B cell (primary cell): ENCODE results near the gene KREMEN2. TPM values are rescaled to one million over a fixed set of nuclear protein-coding genes. Genes with fewer than 3 reads are reported as not detected.

Source experiments
- ATAC-seq: fragments of 200-7000 bp; cut with Tn5 transposase; one replicate; pipeline ENCODE4 v1.10.0; 2021; ENCODE audit warnings: low read depth, mild to moderate bottlenecking, moderate number of reproducible peaks, moderate library complexity
- CTCF ChIA-PET: fragments of 350-600 bp; sonication (Branson Sonifier 250); formaldehyde crosslinking; loops from one replicate; lab custom pipeline; 2021; ENCODE audit warnings: antibody characterized with exemption, inconsistent platforms; lab: Charles Lee
- POLR2A ChIA-PET: fragments of 350-600 bp; sonication (Branson Sonifier 250); formaldehyde crosslinking; loops from one replicate; lab custom pipeline; 2021; ENCODE audit warnings: antibody characterized with exemption; lab: Charles Lee
- DNase-seq: peaks from one replicate; pipeline ENCODE4 v3.0.0; 2013
- H2AFZ ChIP-seq: 2 replicates; pipeline ENCODE4 v1.6.1; 2012; ENCODE audit warnings: mild to moderate bottlenecking, low read depth, low read length; ENCODE audit not compliant: insufficient read depth, poor library complexity, severe bottlenecking
- H3K27ac ChIP-seq, 2 donors: 1 replicate in 1 of 2; 2 replicates in 1 of 2; pipeline ENCODE4 v1.5.1; 2012 to 2013; ENCODE audit warnings: low read length in 2 of 2, mild to moderate bottlenecking in 2 of 2, moderate library complexity in 1 of 2
- H3K27me3 ChIP-seq, 4 experiments: fragments of 200-600 bp in 1 of 4; sonication (generic) in 1 of 4; replicated peaks in 1 of 4; 1 replicate in 2 of 4; 2 replicates in 2 of 4; pipeline versions ENCODE4 v1.6.1 to v1.7.0; 2013 to 2016; ENCODE audit warnings: low read length in 3 of 4, mild to moderate bottlenecking in 2 of 4, mixed read lengths in 1 of 4, moderate library complexity in 1 of 4; ENCODE audit not compliant: insufficient read depth in 4 of 4, control insufficient read depth in 3 of 4; ENCODE audit errors: control extremely low read depth in 1 of 4
- H3K36me3 ChIP-seq, 2 experiments: replicated peaks in 1 of 2; 1 replicate in 1 of 2; 2 replicates in 1 of 2; pipeline versions ENCODE4 v1.6.1 to v1.7.1; 2013; ENCODE audit warnings: low read length in 1 of 2; ENCODE audit not compliant: insufficient read depth in 2 of 2, control insufficient read depth in 1 of 2; ENCODE audit errors: control extremely low read depth in 1 of 2, extremely low read depth in 1 of 2
- H3K4me1 ChIP-seq, 2 donors: fragments of 200-600 bp in 1 of 2; sonication (generic) in 1 of 2; 1 replicate in 1 of 2; 2 replicates in 1 of 2; pipeline versions ENCODE4 v1.5.1 to v1.6.1; 2013 to 2017; ENCODE audit warnings: low read length in 2 of 2; ENCODE audit not compliant: control insufficient read depth in 2 of 2, insufficient read depth in 2 of 2
- H3K4me2 ChIP-seq: replicated peaks from 2 replicates; pipeline ENCODE3; 2012; ENCODE audit warnings: mild to moderate bottlenecking, low read depth, low read length; ENCODE audit not compliant: poor library complexity, severe bottlenecking
- H3K4me3 ChIP-seq, 5 experiments: fragments of 200-600 bp in 1 of 5; sonication (generic) in 1 of 5; 1 replicate in 3 of 5; 2 replicates in 2 of 5; pipeline versions ENCODE4 v1.5.1 to v1.7.0; 2011 to 2016; ENCODE audit warnings: low read length in 4 of 5, mild to moderate bottlenecking in 4 of 5, low read depth in 2 of 5, control low read depth in 1 of 5, moderate library complexity in 1 of 5; ENCODE audit not compliant: insufficient read depth in 1 of 5; ENCODE audit errors: control extremely low read depth in 1 of 5, extremely low read depth in 1 of 5
- H3K79me2 ChIP-seq: fragments of 200-600 bp; sonication (generic); one replicate; pipeline ENCODE4 v1.6.0; 2016; ENCODE audit warnings: low read length; ENCODE audit not compliant: control insufficient read depth, insufficient read depth
- H3K9ac ChIP-seq: fragments of 200-600 bp; sonication (generic); 2 replicates; pipeline ENCODE4 v1.6.1; 2017; ENCODE audit warnings: mild to moderate bottlenecking, low read length, moderate library complexity
- H3K9me3 ChIP-seq, 3 donors: one replicate each; pipeline versions ENCODE4 v1.6.1 to v1.7.1; 2013; ENCODE audit warnings: low read length in 2 of 3; ENCODE audit not compliant: control insufficient read depth in 2 of 3, insufficient read depth in 1 of 3; ENCODE audit errors: control extremely low read depth in 1 of 3
- H4K20me1 ChIP-seq: 2 replicates; pipeline ENCODE4 v1.6.0; 2012; ENCODE audit warnings: mild to moderate bottlenecking, low read length; ENCODE audit not compliant: insufficient read depth, control insufficient read depth, poor library complexity, severe bottlenecking
- H3K27ac Mint-ChIP-seq: one replicate; pipeline ENCODE4 v1.8.0; 2021; ENCODE audit warnings: mixed read lengths
- H3K27me3 Mint-ChIP-seq: one replicate; pipeline ENCODE4 v1.8.0; 2021; ENCODE audit warnings: mixed read lengths
- H3K4me1 Mint-ChIP-seq: one replicate; pipeline ENCODE4 v1.8.0; 2021; ENCODE audit warnings: mixed read lengths
- H3K4me3 Mint-ChIP-seq: one replicate; pipeline ENCODE4 v1.8.0; 2021; ENCODE audit warnings: mixed read lengths
- H3K9me3 Mint-ChIP-seq: one replicate; pipeline ENCODE4 v1.8.0; 2022; ENCODE audit warnings: mixed read lengths; ENCODE audit not compliant: insufficient read depth
- EZH2 ChIP-seq: IDR thresholded peaks from 2 replicates; pipeline ENCODE4 v1.6.1; 2012; ENCODE audit warnings: borderline replicate concordance, low read depth, mild to moderate bottlenecking, moderate library complexity, low read length; ENCODE audit not compliant: insufficient read depth, poor library complexity, severe bottlenecking
- WGBS: methylation state at CpG from one replicate; pipeline ENCODE4 v1.1.5; 2013; ENCODE audit warnings: missing lambda C conversion rate; ENCODE audit not compliant: insufficient coverage; 5-methylcytosine and 5-hydroxymethylcytosine counted together
- intact Hi-C: fragments of 100-400 bp; cut with micrococcal nuclease; formaldehyde crosslinking; loops from one replicate; pipeline ENCODE4 v1.10.0; 2022
- polyA plus RNA-seq: library from polyadenylated mRNA; depleted of rRNA; stranded (reverse); fragments of >200 nt; gene quantifications from 2 replicates; pipeline ENCODE4 v1.2.3, GENCODE V29; 2012
- total RNA-seq, 2 donors: library from RNA; stranded (reverse); fragments of 120-200 nt in 1 of 2; gene quantifications; 1 replicate in 1 of 2; 2 replicates in 1 of 2; pipeline versions ENCODE4 v1.2.3 to v1.2.4, GENCODE V29; 2013 to 2022
- TF ChIP-seq, protein P1 (sequence below): fragments of 200-600 bp; IDR thresholded peaks from one replicate; pipeline ENCODE4 v1.8.0; 2022; ENCODE audit warnings: antibody characterized with exemption, mild to moderate bottlenecking

Gene KREMEN2
- total and polyA plus RNA-seq, 2 donors (not counting 1 experiment from before 2014, with no cell fraction given), result 0.17 to 1.1 TPM

DNA sequence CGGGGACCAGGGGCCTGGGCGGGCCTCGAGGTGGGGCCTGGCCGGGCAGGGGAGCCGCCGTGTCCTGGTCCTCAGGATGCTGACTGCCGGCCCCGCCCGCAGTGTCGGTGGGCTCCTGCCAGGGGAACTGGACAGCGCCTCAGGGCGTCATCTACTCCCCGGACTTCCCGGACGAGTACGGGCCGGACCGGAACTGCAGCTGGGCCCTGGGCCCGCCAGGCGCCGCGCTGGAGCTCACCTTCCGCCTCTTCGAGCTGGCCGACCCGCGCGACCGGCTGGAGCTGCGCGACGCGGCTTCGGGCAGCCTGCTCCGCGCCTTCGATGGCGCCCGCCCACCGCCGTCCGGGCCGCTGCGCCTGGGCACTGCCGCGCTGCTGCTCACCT is 2.7 kb downstream of the KREMEN2 start:
- Mint-ChIP-seq H3K9me3 (no peaks in the 10 kb centered on the region), H3K4me3 (no peak overlapping the region), H3K27me3 (peaks cover 13% of the 10 kb centered on the region), H3K4me1 (peaks cover 37% of the 10 kb centered on the region), H3K27ac (no peak overlapping the region)
- 10% methylated on average over 46 of the region's 46 CpGs for WGBS
- Histone ChIP-seq H3K4me2 (peak overlapping the region; percentile 99), H3K36me3 (no peaks in the 10 kb centered on the region), H3K79me2 (no peaks in the 10 kb centered on the region), H4K20me1 (peaks cover 34% of the 10 kb centered on the region), H2AFZ (peak overlapping the region; percentile 49), H3K9ac (peak overlapping the region; percentile 35), H3K4me3 (peak overlapping the region in 2 of 5 experiments; percentile 29 to 37), H3K4me1 (peaks cover 74 to 76% of the 10 kb centered on the region in 2 donors), H3K9me3 (peaks cover 0 to 28% (median 0%) of the 10 kb centered on the region in 3 donors), H3K27me3 (peaks cover 0 to 66% (median 20%) of the 10 kb centered on the region in 4 experiments), H3K27ac (no peak overlapping the region)
- ChIA-PET CTCF (interaction anchor here (1.3 to 2.3 kb wide), 3 partner anchors 10 to 61 kb away, joined by 4 to 7 read pairs (median 5); no protein-coding TSS in a partner anchor), POLR2A (interaction anchor here (0.6 to 2.0 kb wide), 2 partner anchors 14 to 434 kb away, joined by 10 read pairs; partner anchors contain the start of gene PKMYT1)
- TF ChIP-seq EZH2, result no peak
- TF ChIP-seq, protein P1, sequence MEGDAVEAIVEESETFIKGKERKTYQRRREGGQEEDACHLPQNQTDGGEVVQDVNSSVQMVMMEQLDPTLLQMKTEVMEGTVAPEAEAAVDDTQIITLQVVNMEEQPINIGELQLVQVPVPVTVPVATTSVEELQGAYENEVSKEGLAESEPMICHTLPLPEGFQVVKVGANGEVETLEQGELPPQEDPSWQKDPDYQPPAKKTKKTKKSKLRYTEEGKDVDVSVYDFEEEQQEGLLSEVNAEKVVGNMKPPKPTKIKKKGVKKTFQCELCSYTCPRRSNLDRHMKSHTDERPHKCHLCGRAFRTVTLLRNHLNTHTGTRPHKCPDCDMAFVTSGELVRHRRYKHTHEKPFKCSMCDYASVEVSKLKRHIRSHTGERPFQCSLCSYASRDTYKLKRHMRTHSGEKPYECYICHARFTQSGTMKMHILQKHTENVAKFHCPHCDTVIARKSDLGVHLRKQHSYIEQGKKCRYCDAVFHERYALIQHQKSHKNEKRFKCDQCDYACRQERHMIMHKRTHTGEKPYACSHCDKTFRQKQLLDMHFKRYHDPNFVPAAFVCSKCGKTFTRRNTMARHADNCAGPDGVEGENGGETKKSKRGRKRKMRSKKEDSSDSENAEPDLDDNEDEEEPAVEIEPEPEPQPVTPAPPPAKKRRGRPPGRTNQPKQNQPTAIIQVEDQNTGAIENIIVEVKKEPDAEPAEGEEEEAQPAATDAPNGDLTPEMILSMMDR, result no peak
- DNase-seq (peak; percentile 62), ATAC-seq (no peak)
- intact Hi-C loops, result loop anchor here (5.0 kb wide), 1 partner anchor 56 kb away; the partner anchor contains the start of genes HCFC1R1, THOC6 and TNFRSF12A

DNA sequence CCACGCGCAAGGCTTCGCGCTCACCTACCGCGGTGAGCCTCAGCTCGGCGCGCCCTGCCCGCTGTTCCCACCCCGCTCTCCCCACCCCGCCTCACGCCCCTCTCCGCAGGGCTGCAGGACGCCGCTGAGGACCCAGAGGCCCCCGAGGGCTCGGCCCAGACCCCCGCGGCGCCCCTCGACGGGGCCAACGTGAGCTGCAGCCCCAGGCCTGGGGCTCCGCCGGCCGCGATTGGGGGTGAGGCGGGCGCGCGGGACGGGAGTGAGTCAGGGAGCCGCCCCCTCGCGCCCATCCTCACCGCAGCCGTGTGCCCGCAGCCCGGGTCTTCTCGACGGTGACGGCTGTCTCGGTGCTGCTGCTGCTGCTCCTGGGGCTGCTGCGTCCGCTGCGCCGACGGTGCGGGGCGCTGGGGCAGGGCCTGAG is 3.1 kb downstream of the KREMEN2 start:
- Mint-ChIP-seq H3K9me3 (no peaks in the 10 kb centered on the region), H3K27me3 (peaks cover 16% of the 10 kb centered on the region), H3K27ac (no peak overlapping the region), H3K4me3 (peak overlapping the region; percentile 62), H3K4me1 (peaks cover 33% of the 10 kb centered on the region)
- 18% methylated on average over 51 of the region's 51 CpGs for WGBS
- Histone ChIP-seq H3K79me2 (no peaks in the 10 kb centered on the region), H3K9me3 (peaks cover 0 to 28% (median 0%) of the 10 kb centered on the region in 3 donors), H3K4me2 (peak overlapping the region; percentile 99), H3K9ac (peak overlapping the region; percentile 35), H3K36me3 (no peaks in the 10 kb centered on the region), H2AFZ (peak overlapping the region; percentile 49), H3K27me3 (peaks cover 0 to 62% (median 19%) of the 10 kb centered on the region in 4 experiments), H3K27ac (no peak overlapping the region), H3K4me1 (peaks cover 70 to 73% of the 10 kb centered on the region in 2 donors), H4K20me1 (peaks cover 34% of the 10 kb centered on the region), H3K4me3 (peak overlapping the region in 2 of 5 experiments; percentile 29 to 37)
- ChIA-PET POLR2A (interaction anchor here (0.6 to 2.0 kb wide), 2 partner anchors 13 to 434 kb away, joined by 10 read pairs; partner anchors contain the start of gene PKMYT1), CTCF (interaction anchor here (1.3 to 2.3 kb wide), 3 partner anchors 10 to 61 kb away, joined by 4 to 7 read pairs (median 5); no protein-coding TSS in a partner anchor)
- intact Hi-C loops, result loop anchor here (5.0 kb wide), 1 partner anchor 55 kb away; the partner anchor contains the start of genes HCFC1R1, THOC6 and TNFRSF12A
- TF ChIP-seq, protein P1, result no peak
- no peak for TF ChIP-seq EZH2
- no peak for DNase-seq
- no peak for ATAC-seq
